IMR-90 (cell line): ENCODE measurements around the gene DNM3.

Source experiments
- CEBPB ChIP-seq: IDR thresholded peaks from 2 replicates; pipeline ENCODE4 v1.6.1; 2012; ENCODE audit warnings: low read depth, low read length, improper control_type of control experiment
- CHD1 ChIP-seq: IDR thresholded peaks from 2 replicates; pipeline ENCODE4 v1.6.1; 2012; ENCODE audit warnings: low read depth, low read length, improper control_type of control experiment
- CTCF ChIP-seq: conservative IDR thresholded peaks from 2 replicates; pipeline ENCODE4 v1.5.1; 2012; ENCODE audit warnings: mild to moderate bottlenecking, low read depth, low read length, improper control_type of control experiment
- ELK1 ChIP-seq: fragments of 150-350 bp; IDR thresholded peaks from 2 replicates; pipeline ENCODE4 v1.6.1; 2016; ENCODE audit warnings: low read depth, mild to moderate bottlenecking, low read length, moderate library complexity, borderline replicate concordance
- MAZ ChIP-seq: IDR thresholded peaks from 2 replicates; pipeline ENCODE4 v1.6.1; 2012; ENCODE audit warnings: low read depth, mild to moderate bottlenecking, low read length, improper control_type of control experiment, moderate library complexity, borderline replicate concordance
- MXI1 ChIP-seq: IDR thresholded peaks from 2 replicates; pipeline ENCODE4 v1.6.1; 2012; ENCODE audit warnings: low read depth, mild to moderate bottlenecking, low read length, moderate library complexity, borderline replicate concordance
- POLR2A ChIP-seq: IDR thresholded peaks from 2 replicates; pipeline ENCODE4 v1.6.1; 2012; ENCODE audit warnings: mild to moderate bottlenecking, low read depth, low read length
- RAD21 ChIP-seq: IDR thresholded peaks from 2 replicates; pipeline ENCODE4 v1.6.1; 2012; ENCODE audit warnings: low read length, improper control_type of control experiment
- RCOR1 ChIP-seq: IDR thresholded peaks from 2 replicates; pipeline ENCODE4 v1.6.1; 2012; ENCODE audit warnings: mild to moderate bottlenecking, low read length, improper control_type of control experiment; ENCODE audit not compliant: insufficient replicate concordance
- SMC3 ChIP-seq: fragments of 150-350 bp; IDR thresholded peaks from 2 replicates; pipeline ENCODE4 v1.6.1; 2016; ENCODE audit warnings: low read depth, mild to moderate bottlenecking, antibody characterized with exemption, low read length, moderate library complexity

DNA sequence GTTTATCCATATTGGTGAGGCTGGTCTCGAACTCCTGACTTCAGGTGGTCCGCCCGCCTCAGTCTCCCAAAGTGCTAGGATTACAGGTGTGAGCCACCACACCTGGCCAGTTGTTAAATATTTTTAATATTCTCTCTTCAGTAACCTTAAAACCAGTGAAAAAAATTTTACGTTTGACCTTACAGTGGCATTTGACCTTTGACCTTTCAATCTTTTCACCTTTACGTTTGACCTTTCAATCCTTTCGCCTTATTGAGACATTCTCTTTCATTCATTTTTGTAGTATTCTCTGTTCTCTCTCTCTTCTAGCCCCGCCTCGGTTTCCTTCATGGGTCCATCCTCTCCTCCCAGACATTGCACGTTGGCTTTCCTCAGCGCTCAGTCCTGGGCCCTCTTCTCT is 277.9 kb downstream of the DNM3 start:
- TF ChIP-seq CTCF (no peak), MAZ (no peak), SMC3 (no peak), CEBPB (no peak), MXI1 (no peak), CHD1 (no peak), POLR2A (no peak), RCOR1 (no peak), RAD21 (no peak), ELK1 (no peak)
